GM12878 (cell line): ENCODE results near the gene AP1M2. TPM values are rescaled to one million over a fixed set of nuclear protein-coding genes. Genes with fewer than 3 reads are reported as not detected.

ENCODE experiments used
- CHD2 ChIP-seq: IDR thresholded peaks from 2 replicates; pipeline ENCODE4 v1.6.1; 2011; ENCODE audit warnings: low read depth, low read length, improper control_type of control experiment, borderline replicate concordance
- DPF2 ChIP-seq: fragments of 450-650 bp; IDR thresholded peaks from 2 replicates; pipeline ENCODE4 v1.6.1; 2017; ENCODE audit warnings: mild to moderate bottlenecking
- EED ChIP-seq: sonication (generic); IDR thresholded peaks from 2 replicates; pipeline ENCODE4 v1.6.1; 2016; ENCODE audit warnings: antibody characterized with exemption, low read depth
- EGR1 ChIP-seq, 2 experiments: IDR thresholded peaks; 1 replicate in 1 of 2; 2 replicates in 1 of 2; pipeline ENCODE4 v1.6.1; 2011 to 2012; ENCODE audit warnings: low read depth in 2 of 2, low read length in 2 of 2, borderline replicate concordance in 1 of 2, mild to moderate bottlenecking in 1 of 2, moderate library complexity in 1 of 2
- MTA2 ChIP-seq: fragments of 450-650 bp; IDR thresholded peaks from 2 replicates; pipeline ENCODE4 v1.6.1; 2016; ENCODE audit warnings: low read depth, mild to moderate bottlenecking, moderate library complexity
- NR2F1 ChIP-seq: fragments of 450-650 bp; conservative IDR thresholded peaks from 2 replicates; pipeline ENCODE4 v1.6.1; 2017; ENCODE audit warnings: mild to moderate bottlenecking
- PAX5 ChIP-seq: IDR thresholded peaks from 2 replicates; pipeline ENCODE4 v1.6.1; 2011; ENCODE audit warnings: low read depth, low read length, borderline replicate concordance
- PRDM15 ChIP-seq: fragments of 450-650 bp; formaldehyde crosslinking; IDR thresholded peaks from 2 replicates; pipeline ENCODE4 v1.4.0; 2020; ENCODE audit warnings: mild to moderate bottlenecking, moderate library complexity
- RB1 ChIP-seq: fragments of 450-650 bp; formaldehyde crosslinking; IDR thresholded peaks from 2 replicates; pipeline ENCODE4 v1.6.1; 2017; ENCODE audit warnings: mild to moderate bottlenecking, borderline replicate concordance
- USF1 ChIP-seq: IDR thresholded peaks from 2 replicates; pipeline ENCODE4 v1.6.1; 2011; ENCODE audit warnings: borderline replicate concordance, low read depth, mild to moderate bottlenecking, moderate library complexity, mixed read lengths, low read length; ENCODE audit not compliant: insufficient read depth; ENCODE audit errors: extremely low read length
- polyA plus RNA-seq, 11 experiments: library from polyadenylated mRNA; depleted of rRNA in 4 of 11; unstranded in 6 of 11; stranded (reverse) in 5 of 11; fragments of >200 nt; fragmentation: Nextera tagmentation in 4 of 11; fragmentation: Illumina TruSeq in 1 of 11; extraction: Ambion mirVana in 4 of 11; extraction: Trizol in 1 of 11; gene quantifications; 1 replicate in 1 of 11; 2 replicates in 10 of 11; pipeline versions ENCODE4 v1.2.1 to v1.2.3, GENCODE V29; 2011 to 2016; ENCODE audit warnings: inconsistent platforms in 2 of 11, missing spikeins in 2 of 11, low read depth in 1 of 11
- total RNA-seq, 4 experiments: library from RNA; depleted of rRNA in 3 of 4; stranded (reverse); fragments of >200 nt in 3 of 4; fragmentation: Illumina TruSeq in 1 of 4; extraction: Trizol in 1 of 4; gene quantifications; 2 replicates each; pipeline versions ENCODE4 v1.2.1 to v1.2.3, GENCODE V29; 2013 to 2021

AP1M2 gene
- total and polyA plus RNA-seq, 10 of the 15 experiments (the other 5 are each of a cell fraction or from before 2014, with no cell fraction given) = 0.72 TPM; not detected in 9

GRCh38 chr19:10603084-10603872 is 16.2 kb upstream of the AP1M2 start (continued):
- TF ChIP-seq USF1 = peak; percentile 42
- no peak for TF ChIP-seq EGR1 (IDR thresholded peaks at IDR 0.05; ENCODE audit: borderline replicate concordance in 1 of 2, low read depth in 2 of 2, low read length in 2 of 2)
- TF ChIP-seq PRDM15 (CRISPR knock-in tag) = no peak
- peak; percentile 39; the same call in 1 of the 2 replicates for TF ChIP-seq DPF2
- TF ChIP-seq EED = 0 out of 2 replicates have a peak, but pooled peaks have one; percentile 7
- TF ChIP-seq CHD2 = peak; percentile 57; the same call in 1 of the 2 replicates
- TF ChIP-seq NR2F1 = peak; percentile 49; the same call in 1 of the 2 replicates
- 0 out of 2 replicates have a peak, but pooled peaks have one; percentile 8 for TF ChIP-seq MTA2
- 0 out of 2 replicates have a peak, but pooled peaks have one; percentile 14 for TF ChIP-seq PAX5
- TF ChIP-seq RB1 = peak; percentile 84; the same call in 1 of the 2 replicates
